Measurements from ENCODE around the gene ROR1. TPM values are rescaled to one million over a fixed set of nuclear protein-coding genes. Genes with fewer than 3 reads are reported as not detected.

Gene ROR1
- polyA plus RNA-seq, 1 of the 3 experiments (the other 2 are of a cell fraction) = 4.0 TPM

DNA sequence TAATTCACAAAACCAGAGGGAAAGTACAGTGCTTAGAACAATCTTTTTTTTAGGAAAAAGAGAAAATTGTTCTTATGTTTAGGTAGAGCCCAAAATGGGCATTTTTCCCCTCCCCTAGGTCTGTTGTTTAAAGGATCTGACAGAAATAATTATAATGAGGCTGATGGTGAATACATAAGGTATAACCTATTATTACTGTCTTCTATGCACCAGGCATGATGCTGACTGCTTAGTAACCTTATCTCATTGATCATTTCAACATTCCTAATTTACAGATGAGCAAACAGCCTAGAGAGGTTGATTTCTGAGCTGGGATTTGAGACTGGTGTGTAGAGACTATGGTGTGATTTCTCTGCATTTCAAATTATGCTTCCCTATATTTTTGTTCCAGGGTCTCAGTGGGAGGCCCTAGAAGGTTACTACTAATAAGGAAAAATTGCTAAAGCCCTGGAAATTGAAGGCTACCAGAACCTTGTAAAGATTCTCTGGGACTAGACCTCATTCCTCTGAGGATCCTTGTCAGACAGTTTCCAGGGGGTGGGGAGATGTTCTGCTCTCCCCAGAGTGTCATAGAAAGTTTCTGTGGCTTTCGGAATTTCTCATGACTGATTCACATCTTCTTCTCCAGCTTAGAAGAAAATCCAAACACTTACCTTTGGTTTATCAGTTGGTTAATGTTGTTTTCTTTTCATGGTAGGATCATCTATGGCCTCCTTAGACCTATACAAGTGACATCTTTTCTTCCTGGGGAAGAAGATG lies 44.9 kb downstream of the ROR1 start:
- Histone ChIP-seq H3K4me2 (no peak overlapping the region), H3F3A (replicated peaks; ENCODE audit: insufficient read depth) (no peaks in the 10 kb centered on the region), H2AFZ (ENCODE audit: low read depth) (no peak overlapping the region), H3K9me3 (no peaks in the 10 kb centered on the region), H3K9ac (no peak overlapping the region), H3K27me3 (ENCODE audit: insufficient read depth) (no peaks in the 10 kb centered on the region), H3K9me2 (no peaks in the 10 kb centered on the region), H4K20me1 (ENCODE audit: insufficient read depth) (no peaks in the 10 kb centered on the region), H3K4me3 (ENCODE audit: low read depth in 2 of 2, low read length in 1 of 2) (no peak overlapping the region), H3K79me2 (ENCODE audit: insufficient read depth) (no peaks in the 10 kb centered on the region), H3K4me1 (ENCODE audit: control insufficient read depth in 1 of 2, insufficient read depth in 2 of 2, low read depth in 1 of 2, low read length in 1 of 2) (peaks cover 32 to 33% of the 10 kb centered on the region in 2 experiments; a peak in 3 of 4 replicates), H3K27ac (ENCODE audit: low read depth in 2 of 2, low read length in 1 of 2) (peak overlapping the region in 1 of 2 experiments; percentile 95; a peak in 2 of 4 replicates), H3K36me3 (replicated peaks in 1 of 2; ENCODE audit: control insufficient read depth in 1 of 2, insufficient read depth in 2 of 2, low read length in 1 of 2) (no peaks in the 10 kb centered on the region)
- TF ChIP-seq TAF1 (IDR thresholded peaks at IDR 0.05; ENCODE audit: borderline replicate concordance, low read depth, low read length) (no peak), SMC3 (IDR thresholded peaks at IDR 0.05; ENCODE audit: low read depth, low read length) (no peak), NFIC (IDR thresholded peaks at IDR 0.05; ENCODE audit: borderline replicate concordance) (no peak), FOXJ3 (CRISPR knock-in tag; IDR thresholded peaks at IDR 0.05) (no peak), GATA2 (CRISPR knock-in tag; IDR thresholded peaks at IDR 0.05) (peak; percentile 46; the same call in 1 of the 2 replicates), CHD2 (IDR thresholded peaks at IDR 0.05; ENCODE audit: low read length, partially characterized antibody) (no peak)
- TF ChIP-seq, protein P1, sequence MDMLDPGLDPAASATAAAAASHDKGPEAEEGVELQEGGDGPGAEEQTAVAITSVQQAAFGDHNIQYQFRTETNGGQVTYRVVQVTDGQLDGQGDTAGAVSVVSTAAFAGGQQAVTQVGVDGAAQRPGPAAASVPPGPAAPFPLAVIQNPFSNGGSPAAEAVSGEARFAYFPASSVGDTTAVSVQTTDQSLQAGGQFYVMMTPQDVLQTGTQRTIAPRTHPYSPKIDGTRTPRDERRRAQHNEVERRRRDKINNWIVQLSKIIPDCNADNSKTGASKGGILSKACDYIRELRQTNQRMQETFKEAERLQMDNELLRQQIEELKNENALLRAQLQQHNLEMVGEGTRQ (IDR thresholded peaks at IDR 0.05; ENCODE audit: borderline replicate concordance, low read depth, low read length) = no peak
- TF ChIP-seq, protein P2, sequence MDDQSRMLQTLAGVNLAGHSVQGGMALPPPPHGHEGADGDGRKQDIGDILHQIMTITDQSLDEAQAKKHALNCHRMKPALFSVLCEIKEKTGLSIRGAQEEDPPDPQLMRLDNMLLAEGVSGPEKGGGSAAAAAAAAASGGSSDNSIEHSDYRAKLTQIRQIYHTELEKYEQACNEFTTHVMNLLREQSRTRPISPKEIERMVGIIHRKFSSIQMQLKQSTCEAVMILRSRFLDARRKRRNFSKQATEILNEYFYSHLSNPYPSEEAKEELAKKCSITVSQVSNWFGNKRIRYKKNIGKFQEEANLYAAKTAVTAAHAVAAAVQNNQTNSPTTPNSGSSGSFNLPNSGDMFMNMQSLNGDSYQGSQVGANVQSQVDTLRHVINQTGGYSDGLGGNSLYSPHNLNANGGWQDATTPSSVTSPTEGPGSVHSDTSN (IDR thresholded peaks at IDR 0.05) = no peak
- CTCF ChIA-PET = interaction anchor here (1.3 to 2.5 kb wide), 8 partner anchors 12 to 428 kb away, joined by 3 to 6 read pairs (median 4); partner anchors contain the start of gene ROR1
- POLR2A ChIA-PET = no interaction called here
- no peak for DNase-seq
- WGBS (ENCODE audit: low lambda C conversion rate) = 71% methylated on average over 1 of the region's 1 CpG

DNA sequence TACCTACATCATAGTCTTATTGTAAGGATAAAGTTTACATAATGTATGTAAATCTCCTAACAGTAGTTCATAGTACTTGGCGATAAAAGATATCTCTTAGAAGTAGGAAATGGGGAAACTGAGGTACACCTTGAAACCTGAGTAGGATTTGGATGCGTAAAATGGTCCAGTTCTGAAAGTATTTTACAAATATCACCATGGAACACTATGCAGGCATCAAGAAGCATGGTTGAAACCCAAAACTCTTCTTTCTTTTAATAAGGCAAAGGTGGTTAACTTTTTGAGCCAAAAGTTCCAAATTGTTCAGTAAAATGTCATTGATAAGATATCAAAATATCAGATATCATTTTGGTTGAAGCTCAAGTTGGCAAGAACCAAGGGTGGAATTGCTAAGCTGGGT lies 46.0 kb downstream of the ROR1 start:
- peaks cover 28 to 34% of the 10 kb centered on the region in 2 experiments; a peak in 3 of 4 replicates for H3K4me1 ChIP-seq (ENCODE audit: control insufficient read depth in 1 of 2, insufficient read depth in 2 of 2, low read depth in 1 of 2, low read length in 1 of 2)
- 91% methylated on average over 2 of the region's 2 CpGs for WGBS (ENCODE audit: low lambda C conversion rate)
- no peak overlapping the region for H3K4me2 ChIP-seq
- ChIA-PET POLR2A (no interaction called here), CTCF (interaction anchor here (0.6 to 1.8 kb wide), 4 partner anchors 9 to 317 kb away, joined by 3 to 5 read pairs (median 4); partner anchors contain the start of gene ROR1)
- H3K79me2 ChIP-seq (ENCODE audit: insufficient read depth) = no peaks in the 10 kb centered on the region
- no peak overlapping the region for H3K4me3 ChIP-seq (ENCODE audit: low read depth in 2 of 2, low read length in 1 of 2)
- no peaks in the 10 kb centered on the region for H4K20me1 ChIP-seq (ENCODE audit: insufficient read depth)
- TF ChIP-seq, protein P3, sequence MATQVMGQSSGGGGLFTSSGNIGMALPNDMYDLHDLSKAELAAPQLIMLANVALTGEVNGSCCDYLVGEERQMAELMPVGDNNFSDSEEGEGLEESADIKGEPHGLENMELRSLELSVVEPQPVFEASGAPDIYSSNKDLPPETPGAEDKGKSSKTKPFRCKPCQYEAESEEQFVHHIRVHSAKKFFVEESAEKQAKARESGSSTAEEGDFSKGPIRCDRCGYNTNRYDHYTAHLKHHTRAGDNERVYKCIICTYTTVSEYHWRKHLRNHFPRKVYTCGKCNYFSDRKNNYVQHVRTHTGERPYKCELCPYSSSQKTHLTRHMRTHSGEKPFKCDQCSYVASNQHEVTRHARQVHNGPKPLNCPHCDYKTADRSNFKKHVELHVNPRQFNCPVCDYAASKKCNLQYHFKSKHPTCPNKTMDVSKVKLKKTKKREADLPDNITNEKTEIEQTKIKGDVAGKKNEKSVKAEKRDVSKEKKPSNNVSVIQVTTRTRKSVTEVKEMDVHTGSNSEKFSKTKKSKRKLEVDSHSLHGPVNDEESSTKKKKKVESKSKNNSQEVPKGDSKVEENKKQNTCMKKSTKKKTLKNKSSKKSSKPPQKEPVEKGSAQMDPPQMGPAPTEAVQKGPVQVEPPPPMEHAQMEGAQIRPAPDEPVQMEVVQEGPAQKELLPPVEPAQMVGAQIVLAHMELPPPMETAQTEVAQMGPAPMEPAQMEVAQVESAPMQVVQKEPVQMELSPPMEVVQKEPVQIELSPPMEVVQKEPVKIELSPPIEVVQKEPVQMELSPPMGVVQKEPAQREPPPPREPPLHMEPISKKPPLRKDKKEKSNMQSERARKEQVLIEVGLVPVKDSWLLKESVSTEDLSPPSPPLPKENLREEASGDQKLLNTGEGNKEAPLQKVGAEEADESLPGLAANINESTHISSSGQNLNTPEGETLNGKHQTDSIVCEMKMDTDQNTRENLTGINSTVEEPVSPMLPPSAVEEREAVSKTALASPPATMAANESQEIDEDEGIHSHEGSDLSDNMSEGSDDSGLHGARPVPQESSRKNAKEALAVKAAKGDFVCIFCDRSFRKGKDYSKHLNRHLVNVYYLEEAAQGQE (IDR thresholded peaks at IDR 0.05; ENCODE audit: low read depth, low read length) = no peak
- TF ChIP-seq, protein P1 (IDR thresholded peaks at IDR 0.05; ENCODE audit: borderline replicate concordance, low read depth, low read length) = no peak
- TF ChIP-seq POLR2AphosphoS5 (IDR thresholded peaks at IDR 0.05; ENCODE audit: low read depth, low read length) (no peak), SIN3A (IDR thresholded peaks at IDR 0.05; ENCODE audit: borderline replicate concordance, low read depth, low read length) (no peak), ELF1 (IDR thresholded peaks at IDR 0.05) (no peak), NFIC (IDR thresholded peaks at IDR 0.05; ENCODE audit: borderline replicate concordance) (no peak), EZH2phosphoT487 (IDR thresholded peaks at IDR 0.05; ENCODE audit: borderline replicate concordance, low read depth) (no peak)
- TF ChIP-seq, protein P4, sequence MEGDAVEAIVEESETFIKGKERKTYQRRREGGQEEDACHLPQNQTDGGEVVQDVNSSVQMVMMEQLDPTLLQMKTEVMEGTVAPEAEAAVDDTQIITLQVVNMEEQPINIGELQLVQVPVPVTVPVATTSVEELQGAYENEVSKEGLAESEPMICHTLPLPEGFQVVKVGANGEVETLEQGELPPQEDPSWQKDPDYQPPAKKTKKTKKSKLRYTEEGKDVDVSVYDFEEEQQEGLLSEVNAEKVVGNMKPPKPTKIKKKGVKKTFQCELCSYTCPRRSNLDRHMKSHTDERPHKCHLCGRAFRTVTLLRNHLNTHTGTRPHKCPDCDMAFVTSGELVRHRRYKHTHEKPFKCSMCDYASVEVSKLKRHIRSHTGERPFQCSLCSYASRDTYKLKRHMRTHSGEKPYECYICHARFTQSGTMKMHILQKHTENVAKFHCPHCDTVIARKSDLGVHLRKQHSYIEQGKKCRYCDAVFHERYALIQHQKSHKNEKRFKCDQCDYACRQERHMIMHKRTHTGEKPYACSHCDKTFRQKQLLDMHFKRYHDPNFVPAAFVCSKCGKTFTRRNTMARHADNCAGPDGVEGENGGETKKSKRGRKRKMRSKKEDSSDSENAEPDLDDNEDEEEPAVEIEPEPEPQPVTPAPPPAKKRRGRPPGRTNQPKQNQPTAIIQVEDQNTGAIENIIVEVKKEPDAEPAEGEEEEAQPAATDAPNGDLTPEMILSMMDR (IDR thresholded peaks at IDR 0.05) = no peak
- H3K9ac ChIP-seq = no peak overlapping the region
- no peaks in the 10 kb centered on the region for H3F3A ChIP-seq (replicated peaks; ENCODE audit: insufficient read depth)
- H2AFZ ChIP-seq (ENCODE audit: low read depth) = no peak overlapping the region
- DNase-seq = no peak
- H3K27me3 ChIP-seq (ENCODE audit: insufficient read depth) = no peaks in the 10 kb centered on the region
- H3K27ac ChIP-seq (ENCODE audit: low read depth in 2 of 2, low read length in 1 of 2) = no peak overlapping the region
- H3K9me3 ChIP-seq = no peaks in the 10 kb centered on the region
- H3K36me3 ChIP-seq (replicated peaks in 1 of 2; ENCODE audit: control insufficient read depth in 1 of 2, insufficient read depth in 2 of 2, low read length in 1 of 2) = no peaks in the 10 kb centered on the region
- no peaks in the 10 kb centered on the region for H3K9me2 ChIP-seq
